Subcutaneous adipose tissue (tissue), 4 donors: ENCODE data around the gene LCAT. TPM values are rescaled to one million over a fixed set of nuclear protein-coding genes. Genes with fewer than 3 reads are reported as not detected.

Experiments
- total RNA-seq, 4 donors: library from RNA; depleted of rRNA; stranded (reverse); fragments of >200 nt; gene quantifications; one replicate each; pipeline ENCODE4 v1.1.0, GENCODE V29; 2016
- TF ChIP-seq, protein P1 (sequence below): fragments of 450-650 bp; IDR thresholded peaks from one replicate; pipeline ENCODE4 v1.5.1; 2016; ENCODE audit warnings: low read depth, mild to moderate bottlenecking, control low read depth, antibody characterized with exemption, moderate library complexity

LCAT gene
- total RNA-seq, 4 donors from 2014 or later, result 7.9 to 16.2 (median 10.5) TPM

DNA sequence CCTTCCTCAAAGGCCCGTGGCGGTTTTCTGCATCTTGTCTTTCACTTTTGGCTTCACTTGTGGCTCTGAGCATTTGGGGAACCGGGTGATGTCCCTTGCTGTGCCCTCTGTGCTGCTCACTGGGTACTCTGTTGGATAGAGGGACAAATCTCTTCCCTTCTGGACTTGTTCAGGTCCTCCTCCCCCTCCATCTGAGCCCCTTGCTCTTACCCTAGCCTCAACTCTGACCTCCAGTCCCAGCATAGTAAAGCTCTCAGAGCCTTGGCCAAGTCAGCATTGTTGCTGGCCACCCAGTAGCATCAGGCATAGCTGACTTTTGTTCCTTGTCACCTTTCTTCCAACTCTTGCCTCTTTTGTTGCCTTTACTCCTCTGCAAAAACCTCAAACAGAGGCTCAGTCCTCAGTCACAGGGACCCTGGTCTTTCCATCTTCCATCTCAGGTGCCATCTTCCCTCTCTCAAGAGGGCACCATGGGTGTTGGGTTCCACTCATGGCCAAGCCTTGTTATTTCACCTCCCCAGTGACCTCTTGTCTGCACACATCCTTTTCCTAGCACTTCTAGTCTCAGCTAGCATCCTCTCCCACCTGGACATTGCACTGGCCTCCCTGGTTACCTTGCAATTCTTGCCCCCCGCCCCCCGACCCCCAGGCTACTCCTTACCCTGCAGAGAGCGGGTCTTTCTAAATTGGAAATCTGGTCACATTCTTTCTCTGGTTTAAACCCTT lies 6.9 kb downstream of the LCAT start:
- TF ChIP-seq, protein P1, sequence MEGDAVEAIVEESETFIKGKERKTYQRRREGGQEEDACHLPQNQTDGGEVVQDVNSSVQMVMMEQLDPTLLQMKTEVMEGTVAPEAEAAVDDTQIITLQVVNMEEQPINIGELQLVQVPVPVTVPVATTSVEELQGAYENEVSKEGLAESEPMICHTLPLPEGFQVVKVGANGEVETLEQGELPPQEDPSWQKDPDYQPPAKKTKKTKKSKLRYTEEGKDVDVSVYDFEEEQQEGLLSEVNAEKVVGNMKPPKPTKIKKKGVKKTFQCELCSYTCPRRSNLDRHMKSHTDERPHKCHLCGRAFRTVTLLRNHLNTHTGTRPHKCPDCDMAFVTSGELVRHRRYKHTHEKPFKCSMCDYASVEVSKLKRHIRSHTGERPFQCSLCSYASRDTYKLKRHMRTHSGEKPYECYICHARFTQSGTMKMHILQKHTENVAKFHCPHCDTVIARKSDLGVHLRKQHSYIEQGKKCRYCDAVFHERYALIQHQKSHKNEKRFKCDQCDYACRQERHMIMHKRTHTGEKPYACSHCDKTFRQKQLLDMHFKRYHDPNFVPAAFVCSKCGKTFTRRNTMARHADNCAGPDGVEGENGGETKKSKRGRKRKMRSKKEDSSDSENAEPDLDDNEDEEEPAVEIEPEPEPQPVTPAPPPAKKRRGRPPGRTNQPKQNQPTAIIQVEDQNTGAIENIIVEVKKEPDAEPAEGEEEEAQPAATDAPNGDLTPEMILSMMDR, result no peak

- TF ChIP-seq, protein P1, result no peak
Measured at GRCh38 chr16:67936124-67936879, 7.6 kb downstream of the LCAT start, which contains the start of gene PSMB10. TSS of gene PSMB10 (minus strand) at chr16:67936850. CDS start at chr16:67936749, 101 bp downstream.

DNA sequence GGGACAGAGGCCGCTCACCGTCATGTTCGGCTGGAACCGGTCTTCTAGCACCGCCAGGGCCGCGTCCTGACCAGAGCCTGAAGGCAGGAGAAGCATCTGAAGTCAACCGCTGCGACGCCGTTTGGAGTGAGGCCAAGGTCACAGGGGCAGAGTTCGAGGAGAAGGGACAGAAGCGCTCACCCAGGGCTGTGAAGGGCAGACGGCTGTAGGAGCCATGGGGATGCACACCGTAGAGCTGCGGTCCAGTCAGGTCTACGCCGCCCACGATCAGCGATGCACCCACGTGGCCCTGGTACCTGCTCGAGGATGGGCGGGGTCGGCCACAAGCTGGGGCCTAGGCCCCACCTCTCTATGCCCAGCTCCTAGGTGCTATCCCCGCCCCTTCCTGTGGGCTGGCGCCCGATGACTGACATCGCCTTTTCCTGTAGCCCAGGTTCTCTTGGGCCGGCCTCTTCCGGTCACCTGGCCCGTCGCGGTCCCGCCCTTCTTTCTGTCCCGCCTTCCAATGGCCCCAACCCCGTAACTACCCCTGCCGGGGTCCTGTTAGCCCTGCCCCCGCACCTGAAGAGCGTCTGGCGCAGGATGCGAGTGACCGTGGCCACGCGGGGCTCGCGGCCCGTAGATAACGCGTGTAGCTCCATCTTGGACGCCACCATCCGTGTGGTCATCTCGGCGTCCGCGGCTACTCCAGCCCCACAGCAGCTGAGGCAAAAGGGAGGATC lies 8.4 kb downstream of the LCAT start:
- TF ChIP-seq, protein P1, result no peak

DNA sequence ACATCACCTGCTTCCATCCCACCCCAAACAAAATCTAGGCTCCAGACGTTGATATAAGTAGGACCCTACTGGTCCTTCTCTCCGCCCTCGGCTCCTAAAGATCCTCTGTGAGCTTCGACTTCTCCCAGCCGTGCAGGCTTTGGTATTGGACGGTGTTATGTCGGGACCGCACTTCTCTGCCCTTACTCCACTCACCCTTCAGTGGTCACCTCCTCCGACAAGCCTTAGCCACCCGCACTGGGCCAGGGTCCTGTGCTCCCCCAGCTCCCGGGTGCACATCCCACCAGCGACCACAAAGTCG lies 8.9 kb downstream of the LCAT start:
- TF ChIP-seq, protein P1, result no peak

GRCh38 chr16:67934306-67935100 lies 9.4 kb downstream of the LCAT start:
- TF ChIP-seq, protein P1, result no peak

DNA sequence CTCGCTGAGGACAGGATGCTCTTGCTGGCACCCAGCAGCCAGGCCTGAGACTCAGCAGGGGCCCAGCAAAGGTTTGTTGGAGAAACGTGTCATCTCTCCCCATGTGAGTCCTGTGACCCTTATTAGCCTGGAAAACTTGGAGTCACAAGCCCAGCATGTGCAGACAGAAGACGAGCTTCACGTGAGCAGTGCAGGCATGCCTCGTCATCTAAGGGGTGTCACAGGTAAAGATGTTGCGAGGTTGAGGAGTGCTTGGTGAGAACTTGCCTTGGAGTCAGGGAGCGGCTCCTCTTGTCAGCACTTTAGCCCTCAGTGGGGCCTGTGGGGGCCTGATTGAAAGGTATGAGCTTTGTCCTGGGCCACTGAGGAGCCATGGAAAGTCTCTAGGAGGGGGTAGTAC lies 10.1 kb downstream of the LCAT start:
- TF ChIP-seq, protein P1, result no peak
